GM18505 (cell line): Measurements from ENCODE around the gene WDFY4.

Experiments used
- ATAC-seq: cut with Tn5 transposase; IDR thresholded peaks from one replicate; pipeline ENCODE4 v1.9.1; 2021; ENCODE audit not compliant: unreplicated experiment
- POLR2A ChIP-seq: IDR thresholded peaks from 4 replicates; pipeline ENCODE4 v1.6.1; 2011; ENCODE audit warnings: borderline replicate concordance; ENCODE audit not compliant: insufficient read depth, insufficient read length; ENCODE audit errors: extremely low read depth

Gene WDFY4

DNA sequence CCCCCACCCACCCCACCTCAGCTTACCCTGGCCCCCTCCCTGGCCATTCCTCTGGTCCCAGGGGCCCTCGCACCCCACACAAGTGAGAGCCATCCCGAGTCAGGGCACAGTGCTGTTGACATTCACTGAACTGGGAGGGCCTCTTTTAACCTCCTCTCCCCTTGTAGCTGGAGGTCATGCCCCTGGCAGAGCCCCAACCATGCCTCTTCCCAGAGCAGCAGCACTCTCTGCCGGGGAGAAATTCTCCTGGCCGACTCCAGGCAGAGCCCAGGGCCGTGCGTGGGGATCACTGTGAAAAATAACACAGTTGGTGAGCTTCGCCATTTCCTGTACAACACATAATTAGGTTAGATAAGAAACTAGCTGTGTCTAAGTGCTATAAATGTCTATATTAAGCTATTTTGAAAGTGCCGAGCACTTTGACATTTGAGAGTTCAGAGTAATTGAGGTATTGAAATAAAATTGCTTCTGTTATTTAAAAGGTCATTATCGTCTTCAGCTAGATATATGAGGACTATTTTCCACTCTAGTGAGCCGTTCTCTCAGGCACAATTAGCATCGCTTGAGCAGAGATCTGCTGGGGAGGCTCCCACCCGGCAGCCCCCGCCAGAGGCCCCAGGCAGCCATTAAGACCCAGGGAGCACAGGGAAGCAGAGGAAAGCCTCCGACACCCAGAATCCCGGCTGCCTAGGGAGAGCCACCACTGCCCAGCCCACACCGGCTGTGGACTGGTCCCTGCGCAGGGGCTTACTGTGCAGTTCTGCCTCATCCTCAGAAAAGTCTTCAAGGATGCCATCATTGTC, 317.4 kb downstream of the WDFY4 start:
- no peak for ATAC-seq
- TF ChIP-seq POLR2A = no peak

DNA sequence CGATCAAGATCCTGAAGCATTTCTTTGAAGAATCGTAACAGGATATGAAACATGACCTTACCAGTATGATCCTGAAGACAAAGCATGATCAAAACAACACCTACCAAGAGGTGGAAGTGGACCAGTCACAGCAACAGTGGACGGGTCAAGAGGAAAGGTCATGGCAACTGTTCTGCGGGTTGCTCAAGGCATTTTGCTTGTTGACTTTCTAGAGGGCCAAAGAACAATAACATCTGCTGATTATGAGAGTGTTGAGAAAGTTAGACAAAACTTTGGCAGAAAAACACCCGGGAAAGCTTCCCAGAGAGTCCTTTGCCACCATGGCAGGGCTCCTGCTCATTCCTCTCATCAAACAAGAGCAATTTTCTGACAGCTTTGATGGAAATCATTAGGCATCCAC, 320.6 kb downstream of the WDFY4 start:
- no peak for TF ChIP-seq POLR2A
- ATAC-seq = no peak

DNA sequence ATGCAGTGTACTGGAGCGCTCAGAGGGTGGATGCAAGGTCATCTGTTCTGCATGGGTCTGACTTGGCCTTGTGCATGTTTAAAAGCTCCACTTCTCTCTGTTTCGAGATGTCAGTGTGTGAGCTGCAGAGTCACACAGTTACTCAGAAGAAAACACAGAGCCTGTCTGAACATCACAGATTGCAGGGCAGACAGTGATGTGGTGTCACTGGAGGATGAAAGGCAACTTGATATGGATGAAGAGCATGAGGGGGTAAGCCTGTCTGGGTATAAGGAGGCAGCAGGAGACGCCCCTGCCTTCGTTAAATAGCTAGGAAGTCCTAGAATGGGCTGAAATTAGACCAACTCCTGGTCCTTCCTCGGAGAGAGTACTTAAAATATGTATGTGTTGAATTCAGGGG, 322.5 kb downstream of the WDFY4 start:
- ATAC-seq = no peak
- TF ChIP-seq POLR2A = no peak

DNA sequence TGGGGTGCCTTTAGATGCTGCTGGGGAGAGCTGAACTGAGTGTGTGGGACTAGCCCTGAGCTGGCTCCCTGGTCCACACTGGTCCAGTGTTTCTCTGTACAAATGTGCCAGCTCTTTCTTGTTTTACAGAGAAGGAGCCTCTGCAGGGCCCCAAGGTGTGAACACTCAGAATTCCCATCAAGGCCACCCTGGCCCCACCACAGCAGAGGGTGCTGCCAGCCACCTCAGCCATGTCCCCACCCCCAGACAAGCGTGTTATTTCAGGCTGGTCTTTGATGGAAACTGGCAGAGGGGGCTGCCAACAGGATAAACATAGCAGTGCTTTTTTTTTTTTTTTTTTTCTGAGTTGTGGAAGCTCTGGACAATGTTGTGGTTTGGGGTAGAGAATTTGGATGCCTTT, 323.4 kb downstream of the WDFY4 start:
- ATAC-seq = no peak
- no peak for TF ChIP-seq POLR2A

DNA sequence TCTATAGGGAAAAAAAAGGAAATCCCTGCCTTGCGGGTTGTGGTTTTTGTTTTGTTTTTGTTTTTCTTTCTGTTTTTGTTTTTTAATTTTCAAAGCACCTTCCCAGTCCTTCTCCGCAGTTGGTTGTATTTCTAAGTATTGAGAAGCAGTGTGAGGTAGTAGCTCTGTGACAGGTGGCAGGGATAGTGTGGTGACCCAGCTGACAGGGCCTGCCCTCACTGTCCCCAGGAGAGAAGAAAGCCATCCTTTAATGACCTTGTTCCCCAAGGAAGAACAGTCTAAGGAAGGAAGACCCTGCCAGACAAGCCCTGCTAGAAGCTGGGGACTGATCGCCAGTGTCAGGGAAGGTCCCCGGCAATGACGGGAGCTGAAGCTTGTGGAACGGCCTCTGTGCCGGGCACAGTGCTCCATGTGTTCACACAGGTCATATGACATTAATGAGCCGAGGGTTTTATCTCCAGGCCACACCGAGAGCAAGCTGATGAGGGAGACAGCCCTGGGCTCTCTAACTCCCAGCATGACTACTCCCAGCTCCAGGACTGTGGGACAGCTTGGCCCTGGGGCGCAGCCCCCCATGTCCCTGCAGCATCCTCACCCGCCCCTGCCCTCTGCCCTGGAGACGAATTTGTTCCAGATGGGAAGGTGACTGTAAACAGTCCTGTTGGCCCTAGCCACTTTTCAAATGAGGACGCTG, 324.0 kb downstream of the WDFY4 start:
- no peak for TF ChIP-seq POLR2A
- ATAC-seq = no peak

DNA sequence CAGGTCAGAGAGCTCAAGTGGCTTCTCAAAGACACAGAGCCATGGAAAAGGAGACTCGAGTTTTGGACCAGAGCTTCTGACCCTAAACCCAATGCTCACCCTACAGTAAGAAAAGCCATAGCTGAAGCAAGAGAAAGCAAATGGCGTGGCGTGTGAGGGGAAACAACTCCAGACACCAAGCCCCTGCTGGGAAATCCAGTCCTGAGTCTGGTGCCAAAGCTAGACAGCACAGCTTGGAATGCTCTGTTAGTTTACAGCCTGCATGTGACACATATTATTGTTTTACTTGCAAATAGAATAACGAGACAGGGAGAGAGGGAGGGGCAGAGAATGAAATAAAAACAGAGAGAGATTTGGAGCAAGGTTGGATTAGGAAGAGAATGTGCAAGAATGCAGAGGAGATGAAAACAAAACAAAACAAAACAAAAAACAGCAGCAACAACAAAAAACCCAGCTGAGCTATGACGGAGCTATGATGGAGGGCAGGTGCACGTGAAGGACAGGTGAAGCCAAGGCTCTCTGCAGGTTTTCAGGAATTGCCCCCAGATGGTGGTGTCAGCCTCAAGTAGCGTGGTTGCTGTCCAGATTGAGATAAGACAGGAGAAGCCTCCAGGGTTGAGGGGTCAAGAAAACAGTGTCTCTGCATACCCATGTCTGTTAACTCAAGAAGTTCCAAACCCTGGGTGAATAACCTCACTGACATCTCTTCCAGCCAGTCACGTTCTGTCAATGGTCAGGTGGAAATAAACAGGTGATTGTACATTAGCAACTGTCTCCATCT, 324.7 kb downstream of the WDFY4 start:
- no peak for TF ChIP-seq POLR2A
- no peak for ATAC-seq

DNA sequence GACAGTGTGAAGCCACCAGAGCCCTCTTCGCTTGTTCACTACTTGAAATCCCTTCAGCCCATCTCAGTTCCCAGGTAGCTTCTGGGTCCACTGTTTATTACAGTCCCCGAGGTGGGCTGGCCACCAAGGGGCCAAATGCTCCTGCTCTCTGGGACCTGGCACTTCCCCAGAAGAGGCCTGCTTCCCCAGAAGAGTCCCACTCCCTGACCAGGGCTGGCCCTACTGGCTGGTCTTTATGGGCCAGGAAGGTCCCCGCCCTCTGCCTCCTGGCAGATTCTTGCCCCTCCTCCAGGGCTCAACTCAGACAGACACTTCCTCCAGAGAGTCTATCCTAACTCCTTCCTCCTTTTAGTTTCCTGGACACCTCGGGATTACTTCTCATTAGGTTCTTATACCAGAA, 325.6 kb downstream of the WDFY4 start:
- ATAC-seq = no peak
- TF ChIP-seq POLR2A = no peak

DNA sequence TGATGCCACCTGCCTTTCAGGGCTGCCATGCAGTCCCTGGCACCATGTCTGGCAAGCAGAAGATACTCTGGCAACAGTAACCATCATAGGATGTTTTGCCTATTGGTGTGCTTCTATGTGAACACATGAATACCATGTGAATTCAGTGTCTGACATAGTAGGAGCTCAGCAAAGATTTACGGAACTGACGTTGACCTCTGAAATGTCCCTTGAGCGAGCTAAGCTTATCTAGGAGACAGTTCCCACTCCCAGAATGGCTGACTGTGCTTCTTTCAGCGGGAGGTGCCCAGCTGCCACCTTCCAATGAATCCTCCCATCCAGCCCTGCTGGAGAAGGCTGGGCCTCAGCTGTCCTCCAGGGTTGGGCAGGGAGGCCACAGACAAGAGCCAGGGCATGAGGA, 326.2 kb downstream of the WDFY4 start:
- TF ChIP-seq POLR2A = no peak
- ATAC-seq = no peak

DNA sequence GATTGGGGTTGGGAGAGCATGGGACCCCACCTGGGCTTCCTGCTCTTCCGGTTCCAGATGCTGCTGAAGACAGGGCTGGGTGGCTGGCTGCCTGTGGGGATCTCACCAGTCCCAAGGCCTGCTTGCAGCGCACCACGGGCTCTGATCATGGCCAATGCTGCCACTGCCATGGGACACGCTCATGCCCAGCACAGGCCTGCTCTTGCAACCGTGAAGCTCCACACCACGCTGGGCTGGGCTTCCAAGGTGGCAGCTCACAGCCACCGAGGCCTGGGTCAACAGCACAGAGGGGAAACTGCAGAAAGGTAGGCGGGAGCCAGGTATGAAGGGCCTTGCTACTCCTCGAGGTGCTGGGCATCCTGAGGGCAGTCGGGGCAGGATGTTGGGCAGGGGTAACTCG, 327.1 kb downstream of the WDFY4 start:
- ATAC-seq = no peak
- TF ChIP-seq POLR2A = no peak

DNA sequence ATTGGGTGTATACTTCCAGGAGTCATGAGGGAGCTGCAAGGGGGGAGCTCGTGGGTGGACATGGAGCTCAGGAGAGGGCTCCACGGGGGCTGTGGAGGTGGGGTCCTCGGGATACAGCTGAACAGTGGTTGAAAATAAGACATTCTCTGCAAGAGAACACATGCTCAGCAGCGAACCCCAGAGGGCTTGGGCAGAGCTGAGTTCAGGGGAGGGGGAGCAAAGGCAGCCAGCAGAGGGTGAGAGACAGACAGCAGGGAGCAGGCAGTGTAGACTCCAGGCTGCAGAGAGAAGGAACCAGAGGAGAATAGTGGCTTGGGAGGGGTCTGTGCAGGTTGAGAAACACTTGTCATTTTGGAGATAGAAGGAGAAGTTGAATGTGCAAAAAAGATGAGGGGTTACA, 327.9 kb downstream of the WDFY4 start:
- TF ChIP-seq POLR2A = no peak
- no peak for ATAC-seq

DNA sequence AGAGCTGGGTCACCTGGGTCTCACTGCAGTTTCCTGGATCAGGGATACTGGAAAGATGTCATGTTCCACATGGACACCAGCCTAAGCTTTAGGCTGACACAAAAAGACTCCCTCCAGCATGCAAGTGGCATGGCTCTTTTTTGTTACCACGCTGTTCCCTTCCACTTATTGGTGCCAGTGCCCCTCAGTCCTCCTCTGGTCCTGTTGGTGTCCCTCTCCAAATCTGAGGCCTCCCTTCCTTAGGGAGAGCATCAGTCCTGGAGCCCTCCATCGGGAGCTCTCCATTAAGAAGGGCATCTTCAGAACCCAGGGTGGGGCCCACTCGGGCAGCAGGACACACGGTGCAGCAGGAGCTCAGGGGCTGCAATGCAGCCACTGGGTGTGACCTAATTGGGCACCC, 331.0 kb downstream of the WDFY4 start:
- ATAC-seq = no peak
- no peak for TF ChIP-seq POLR2A

DNA sequence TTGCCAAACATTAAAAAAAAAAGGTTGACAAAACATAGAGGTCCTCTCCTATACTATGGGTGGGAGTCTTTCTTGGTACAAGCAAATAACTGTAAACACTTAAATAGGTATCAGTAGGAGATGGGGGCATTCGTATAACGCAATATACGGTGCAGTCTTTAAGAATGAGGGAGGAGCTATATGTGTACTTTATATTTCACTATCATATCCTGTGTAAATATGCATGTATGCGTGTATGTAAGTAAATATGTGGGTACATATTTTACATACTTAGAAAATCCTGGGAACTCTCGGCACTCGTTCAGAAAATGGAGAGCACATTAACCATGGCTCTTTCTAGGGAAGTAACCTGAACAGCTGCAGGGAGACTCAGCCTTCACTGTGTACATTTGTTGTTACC, 337.0 kb downstream of the WDFY4 start:
- no peak for TF ChIP-seq POLR2A
- no peak for ATAC-seq

DNA sequence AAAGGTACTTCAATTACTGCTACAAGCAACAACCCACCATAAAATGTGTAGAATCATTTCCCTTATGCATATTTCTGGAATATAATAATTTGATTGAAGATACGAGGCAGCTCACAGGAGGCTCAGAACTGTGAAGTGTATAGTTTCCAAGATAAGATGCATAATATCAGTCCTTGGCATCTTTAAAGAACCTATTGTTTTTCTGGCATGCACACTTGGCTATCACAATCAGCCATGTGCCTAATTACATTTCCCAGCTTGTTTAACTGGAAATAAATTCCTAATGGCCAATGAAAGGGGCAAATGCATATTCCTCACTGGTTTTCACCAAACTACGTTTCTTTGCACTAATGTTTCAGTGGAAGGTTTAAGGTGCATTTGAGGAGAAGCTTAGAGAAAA, 338.4 kb downstream of the WDFY4 start:
- no peak for TF ChIP-seq POLR2A
- ATAC-seq = no peak
